AG10803 (cell line): ENCODE data around the gene LAMC1.
A peak's percentile ranks its signal among the peaks of the same experiment; 100 is the strongest.
"Not testable (repeated sequence)": the region's sequence is repeated elsewhere in the genome, so short reads cannot be mapped to it uniquely, and the experiment has no call there.

ENCODE experiments used
- DNase-seq: peaks from one replicate; pipeline ENCODE4 v3.0.0; 2010; ENCODE audit warnings: low read depth
- H3K4me3 ChIP-seq: 2 replicates; pipeline ENCODE4 v1.5.1; 2011; ENCODE audit warnings: mild to moderate bottlenecking, low read length, control low read depth
- CTCF ChIP-seq: conservative IDR thresholded peaks from 2 replicates; pipeline ENCODE4 v1.5.1; 2011; ENCODE audit warnings: mild to moderate bottlenecking, low read length, control low read depth, inconsistent platforms

Gene LAMC1

GRCh38 chr1:183061194-183061593 lies 38.0 kb downstream of the LAMC1 start:
- no peak for DNase-seq
- no peak for TF ChIP-seq CTCF
- no peak overlapping the region for H3K4me3 ChIP-seq

- DNase-seq: no peak
- TF ChIP-seq CTCF: no peak
- no peak overlapping the region for H3K4me3 ChIP-seq
Measured at GRCh38 chr1:183063349-183063748, 40.1 kb downstream of the LAMC1 start.

- no peak for TF ChIP-seq CTCF
- DNase-seq: no peak
- H3K4me3 ChIP-seq: no peak overlapping the region
Measured at GRCh38 chr1:183065168-183065706, 42.0 kb downstream of the LAMC1 start.

- H3K4me3 ChIP-seq, DNase-seq: not testable (repeated sequence)
Measured at GRCh38 chr1:183066432-183066831, 43.2 kb downstream of the LAMC1 start.

GRCh38 chr1:183069562-183070216 lies 46.5 kb downstream of the LAMC1 start:
- no peak for TF ChIP-seq CTCF
- H3K4me3 ChIP-seq: no peak overlapping the region
- peak; percentile 34 for DNase-seq

- H3K4me3 ChIP-seq: no peak overlapping the region
- DNase-seq: peak; percentile 21
- no peak for TF ChIP-seq CTCF
Measured at GRCh38 chr1:183070234-183070922, 47.2 kb downstream of the LAMC1 start.

- no peak for TF ChIP-seq CTCF
- no peak overlapping the region for H3K4me3 ChIP-seq
- peak; percentile 98 for DNase-seq
Measured at GRCh38 chr1:183070923-183071618, 47.9 kb downstream of the LAMC1 start.

- H3K4me3 ChIP-seq, DNase-seq: not testable (repeated sequence)
Measured at GRCh38 chr1:183072595-183072994, 49.4 kb downstream of the LAMC1 start.
